Tibial artery (tissue), 4 donors: ENCODE results near the gene PDE1C.
"Not testable (repeated sequence)": the region's sequence is repeated elsewhere in the genome, so short reads cannot be mapped to it uniquely, and the experiment has no call there.

Experiments
- DNase-seq, 2 donors: peaks; one replicate each; pipeline ENCODE4 v3.0.0-alpha.2; 2019
- H3K27ac ChIP-seq, 2 donors: fragments of 200-600 bp; sonication (generic) in 1 of 2; 1 replicate in 1 of 2; 2 replicates in 1 of 2; pipeline ENCODE4 v1.5.1; 2018 to 2019; ENCODE audit warnings: mild to moderate bottlenecking in 1 of 2
- H3K27me3 ChIP-seq, 2 donors: fragments of 200-600 bp; sonication (generic) in 1 of 2; one replicate each; pipeline versions ENCODE4 v1.5.1 to v1.6.0; 2016 to 2019
- H3K36me3 ChIP-seq, 3 donors: fragments of 200-600 bp; sonication (generic) in 2 of 3; one replicate each; pipeline ENCODE4 v1.5.1; 2016 to 2019; ENCODE audit warnings: mild to moderate bottlenecking in 2 of 3
- H3K4me1 ChIP-seq, 4 donors: fragments of 200-600 bp; sonication (generic) in 2 of 4; 1 replicate in 3 of 4; 2 replicates in 1 of 4; pipeline ENCODE4 v1.5.1; 2016 to 2019
- H3K4me3 ChIP-seq, 2 donors: fragments of 200-600 bp; sonication (generic) in 1 of 2; 1 replicate in 1 of 2; 2 replicates in 1 of 2; pipeline ENCODE4 v1.5.1; 2018 to 2019; ENCODE audit warnings: mild to moderate bottlenecking in 2 of 2
- H3K9me3 ChIP-seq, 3 donors: fragments of 200-600 bp; sonication (generic) in 1 of 3; one replicate each; pipeline ENCODE4 v1.5.1; 2016 to 2019
- CTCF ChIP-seq, 2 experiments: fragments of 200-600 bp in 1 of 2; fragments of 450-650 bp in 1 of 2; IDR thresholded peaks; one replicate each; pipeline ENCODE4 v1.5.1; 2017 to 2019; ENCODE audit warnings: antibody characterized with exemption in 2 of 2, mild to moderate bottlenecking in 1 of 2, moderate library complexity in 1 of 2
- intact Hi-C: fragments of 100-400 bp; cut with DNase I; formaldehyde crosslinking; loops from one replicate; pipeline ENCODE4 v1.15.0; 2023; ENCODE audit warnings: low total_unique reads

The PDE1C gene

GRCh38 chr7:32018845-32019578 is 51.2 kb downstream of the PDE1C start:
- DNase-seq, result no peak
- no peaks in the 10 kb centered on the region for H3K9me3 ChIP-seq
- peak overlapping the region; percentile 70 for H3K27ac ChIP-seq
- intact Hi-C loops, result no loop called here
- H3K27me3 ChIP-seq, result no peaks in the 10 kb centered on the region
- no peak for TF ChIP-seq CTCF (IDR thresholded peaks at IDR 0.05)
- H3K4me1 ChIP-seq, result peaks cover 0 to 35% (median 13%) of the 10 kb centered on the region in 4 donors
- no peak overlapping the region for H3K4me3 ChIP-seq
- H3K36me3 ChIP-seq, result peaks cover 0 to 3% (median 0%) of the 10 kb centered on the region in 3 donors

GRCh38 chr7:32015133-32015532 is 55.1 kb downstream of the PDE1C start:
- Histone ChIP-seq H3K27ac (no peak overlapping the region), H3K4me3 (no peak overlapping the region), H3K4me1 (peaks cover 0 to 16% (median 5%) of the 10 kb centered on the region in 4 donors), H3K36me3 (peaks cover 0 to 3% (median 0%) of the 10 kb centered on the region in 3 donors), H3K9me3 (no peaks in the 10 kb centered on the region), H3K27me3 (no peaks in the 10 kb centered on the region)
- intact Hi-C loops, result no loop called here
- no peak for TF ChIP-seq CTCF (IDR thresholded peaks at IDR 0.05)
- DNase-seq, result no peak

GRCh38 chr7:32013471-32013870 is 56.7 kb downstream of the PDE1C start:
- H3K27me3 ChIP-seq, H3K4me1 ChIP-seq, H3K4me3 ChIP-seq, H3K9me3 ChIP-seq, DNase-seq, intact Hi-C loops, H3K36me3 ChIP-seq, H3K27ac ChIP-seq: not testable (repeated sequence)

- H3K9me3 ChIP-seq, result peaks cover 0 to 8% (median 3%) of the 10 kb centered on the region in 3 donors
- intact Hi-C loops, result no loop called here
Observed at GRCh38 chr7:32005577-32005976, 64.6 kb downstream of the PDE1C start.

GRCh38 chr7:32001948-32002347 is 68.3 kb downstream of the PDE1C start:
- no peak overlapping the region for H3K4me3 ChIP-seq
- peaks cover 5 to 8% (median 7%) of the 10 kb centered on the region in 3 donors for H3K36me3 ChIP-seq
- peaks cover 0 to 7% (median 0%) of the 10 kb centered on the region in 4 donors for H3K4me1 ChIP-seq
- no peaks in the 10 kb centered on the region for H3K27me3 ChIP-seq
- peaks cover 0 to 8% (median 3%) of the 10 kb centered on the region in 3 donors for H3K9me3 ChIP-seq
- DNase-seq, result no peak
- intact Hi-C loops, result no loop called here
- no peak overlapping the region for H3K27ac ChIP-seq
- TF ChIP-seq CTCF (IDR thresholded peaks at IDR 0.05), result no peak

More at GRCh38 chr7:32005577-32005976, 64.6 kb downstream of the PDE1C start:
- no peaks in the 10 kb centered on the region for H3K27me3 ChIP-seq
- peaks cover 0 to 7% (median 0%) of the 10 kb centered on the region in 4 donors for H3K4me1 ChIP-seq
- no peak for TF ChIP-seq CTCF (IDR thresholded peaks at IDR 0.05)
- peaks cover 5 to 8% (median 7%) of the 10 kb centered on the region in 3 donors for H3K36me3 ChIP-seq
- DNase-seq, result no peak
- no peak overlapping the region for H3K4me3 ChIP-seq
- no peak overlapping the region for H3K27ac ChIP-seq

- no peak for DNase-seq
- Histone ChIP-seq H3K36me3 (peaks cover 5 to 8% (median 7%) of the 10 kb centered on the region in 3 donors), H3K4me3 (no peak overlapping the region), H3K9me3 (peaks cover 0 to 8% (median 3%) of the 10 kb centered on the region in 3 donors), H3K27me3 (no peaks in the 10 kb centered on the region), H3K27ac (no peak overlapping the region), H3K4me1 (peaks cover 0 to 12% (median 0%) of the 10 kb centered on the region in 4 donors)
- intact Hi-C loops, result no loop called here
- TF ChIP-seq CTCF (IDR thresholded peaks at IDR 0.05), result no peak
Observed at GRCh38 chr7:31997423-31997822, 72.8 kb downstream of the PDE1C start.
